HG03558 (cell line): ENCODE results near the gene TRPM1.
"Not testable (repeated sequence)": the region's sequence is repeated elsewhere in the genome, so short reads cannot be mapped to it uniquely, and the experiment has no call there.

Experiments used
- ATAC-seq: cut with Tn5 transposase; IDR thresholded peaks from one replicate; pipeline ENCODE4 v1.9.1; 2021; ENCODE audit warnings: moderate number of reproducible peaks; ENCODE audit not compliant: unreplicated experiment; ENCODE audit errors: extremely low read depth

TRPM1 gene

GRCh38 chr15:31127596-31128261, 26.2 kb upstream of the TRPM1 start:
- no peak for ATAC-seq

GRCh38 chr15:31125061-31125460, 23.5 kb upstream of the TRPM1 start:
- ATAC-seq = no peak

GRCh38 chr15:31116423-31117030, 15.0 kb upstream of the TRPM1 start:
- no peak for ATAC-seq

GRCh38 chr15:31111091-31111647, 9.6 kb upstream of the TRPM1 start:
- ATAC-seq = no peak

GRCh38 chr15:31108836-31109235, 7.3 kb upstream of the TRPM1 start:
- ATAC-seq = no peak

- ATAC-seq = no peak
Observed at GRCh38 chr15:31106495-31107300, 5.2 kb upstream of the TRPM1 start.

GRCh38 chr15:31104003-31104402, 2.5 kb upstream of the TRPM1 start:
- no peak for ATAC-seq

- no peak for ATAC-seq
Observed at GRCh38 chr15:31102374-31103342, 1.1 kb upstream of the TRPM1 start.

- ATAC-seq = no peak
Observed at GRCh38 chr15:31102039-31102321, 455 bp upstream of the TRPM1 start.

GRCh38 chr15:31100738-31101137, 787 bp downstream of the TRPM1 start:
- ATAC-seq = no peak

GRCh38 chr15:31098953-31099740, 2.4 kb downstream of the TRPM1 start:
- no peak for ATAC-seq

GRCh38 chr15:31098491-31098917, 3.0 kb downstream of the TRPM1 start:
- ATAC-seq = no peak

GRCh38 chr15:31096563-31096962, 5.0 kb downstream of the TRPM1 start:
- ATAC-seq = no peak

- no peak for ATAC-seq
Observed at GRCh38 chr15:31091481-31091880, 10.0 kb downstream of the TRPM1 start.

- no peak for ATAC-seq
Observed at GRCh38 chr15:31090766-31091165, 10.8 kb downstream of the TRPM1 start.

- ATAC-seq = no peak
Observed at GRCh38 chr15:31089368-31090047, 12.0 kb downstream of the TRPM1 start.

- ATAC-seq = no peak
Observed at GRCh38 chr15:31088672-31089367, 12.7 kb downstream of the TRPM1 start.

- ATAC-seq = not testable (repeated sequence)
Observed at GRCh38 chr15:31088041-31088440, 13.5 kb downstream of the TRPM1 start.
